Tibial artery (tissue), 4 donors: ENCODE measurements around the gene KIF23.

Experiments used
- DNase-seq, 2 donors: peaks; one replicate each; pipeline ENCODE4 v3.0.0-alpha.2; 2019
- H3K27ac ChIP-seq, 2 donors: fragments of 200-600 bp; sonication (generic) in 1 of 2; 1 replicate in 1 of 2; 2 replicates in 1 of 2; pipeline ENCODE4 v1.5.1; 2018 to 2019; ENCODE audit warnings: mild to moderate bottlenecking in 1 of 2
- H3K27me3 ChIP-seq, 2 donors: fragments of 200-600 bp; sonication (generic) in 1 of 2; one replicate each; pipeline versions ENCODE4 v1.5.1 to v1.6.0; 2016 to 2019
- H3K36me3 ChIP-seq, 3 donors: fragments of 200-600 bp; sonication (generic) in 2 of 3; one replicate each; pipeline ENCODE4 v1.5.1; 2016 to 2019; ENCODE audit warnings: mild to moderate bottlenecking in 2 of 3
- H3K4me1 ChIP-seq, 4 donors: fragments of 200-600 bp; sonication (generic) in 2 of 4; 1 replicate in 3 of 4; 2 replicates in 1 of 4; pipeline ENCODE4 v1.5.1; 2016 to 2019
- H3K4me3 ChIP-seq, 2 donors: fragments of 200-600 bp; sonication (generic) in 1 of 2; 1 replicate in 1 of 2; 2 replicates in 1 of 2; pipeline ENCODE4 v1.5.1; 2018 to 2019; ENCODE audit warnings: mild to moderate bottlenecking in 2 of 2
- H3K9me3 ChIP-seq, 3 donors: fragments of 200-600 bp; sonication (generic) in 1 of 3; one replicate each; pipeline ENCODE4 v1.5.1; 2016 to 2019
- intact Hi-C: fragments of 100-400 bp; cut with DNase I; formaldehyde crosslinking; loops from one replicate; pipeline ENCODE4 v1.15.0; 2023; ENCODE audit warnings: low total_unique reads
- TF ChIP-seq, protein P1 (sequence below), 2 experiments: fragments of 200-600 bp in 1 of 2; fragments of 450-650 bp in 1 of 2; IDR thresholded peaks; one replicate each; pipeline ENCODE4 v1.5.1; 2017 to 2019; ENCODE audit warnings: antibody characterized with exemption in 2 of 2, mild to moderate bottlenecking in 1 of 2, moderate library complexity in 1 of 2

Gene KIF23

DNA sequence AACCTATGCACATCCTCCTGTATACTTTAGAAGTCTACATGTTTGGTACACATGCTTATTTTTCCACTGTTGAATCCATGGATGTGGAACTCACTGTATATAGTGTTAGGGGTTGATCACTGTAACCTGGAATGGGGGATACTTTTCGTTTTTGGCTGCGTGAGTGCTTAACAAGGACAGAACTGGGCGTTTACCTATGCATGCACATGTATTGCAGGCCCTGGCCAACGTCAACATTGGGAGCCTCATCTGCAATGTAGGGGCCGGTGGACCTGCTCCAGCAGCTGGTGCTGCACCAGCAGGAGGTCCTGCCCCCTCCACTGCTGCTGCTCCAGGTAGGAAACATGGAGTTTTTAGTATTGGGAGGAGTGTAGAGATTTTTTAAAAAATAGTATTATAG lies 40.8 kb downstream of the KIF23 start:
- Histone ChIP-seq H3K27ac (peak overlapping the region in 1 of 2 donors; percentile 91), H3K4me3 (peak overlapping the region; percentile 85 to 86), H3K4me1 (peaks cover 0 to 44% (median 31%) of the 10 kb centered on the region in 4 donors), H3K27me3 (no peaks in the 10 kb centered on the region), H3K36me3 (peaks cover 25 to 33% (median 28%) of the 10 kb centered on the region in 3 donors), H3K9me3 (no peaks in the 10 kb centered on the region)
- DNase-seq = no peak
- TF ChIP-seq, protein P1, sequence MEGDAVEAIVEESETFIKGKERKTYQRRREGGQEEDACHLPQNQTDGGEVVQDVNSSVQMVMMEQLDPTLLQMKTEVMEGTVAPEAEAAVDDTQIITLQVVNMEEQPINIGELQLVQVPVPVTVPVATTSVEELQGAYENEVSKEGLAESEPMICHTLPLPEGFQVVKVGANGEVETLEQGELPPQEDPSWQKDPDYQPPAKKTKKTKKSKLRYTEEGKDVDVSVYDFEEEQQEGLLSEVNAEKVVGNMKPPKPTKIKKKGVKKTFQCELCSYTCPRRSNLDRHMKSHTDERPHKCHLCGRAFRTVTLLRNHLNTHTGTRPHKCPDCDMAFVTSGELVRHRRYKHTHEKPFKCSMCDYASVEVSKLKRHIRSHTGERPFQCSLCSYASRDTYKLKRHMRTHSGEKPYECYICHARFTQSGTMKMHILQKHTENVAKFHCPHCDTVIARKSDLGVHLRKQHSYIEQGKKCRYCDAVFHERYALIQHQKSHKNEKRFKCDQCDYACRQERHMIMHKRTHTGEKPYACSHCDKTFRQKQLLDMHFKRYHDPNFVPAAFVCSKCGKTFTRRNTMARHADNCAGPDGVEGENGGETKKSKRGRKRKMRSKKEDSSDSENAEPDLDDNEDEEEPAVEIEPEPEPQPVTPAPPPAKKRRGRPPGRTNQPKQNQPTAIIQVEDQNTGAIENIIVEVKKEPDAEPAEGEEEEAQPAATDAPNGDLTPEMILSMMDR (IDR thresholded peaks at IDR 0.05) = no peak
- intact Hi-C loops = no loop called here

DNA sequence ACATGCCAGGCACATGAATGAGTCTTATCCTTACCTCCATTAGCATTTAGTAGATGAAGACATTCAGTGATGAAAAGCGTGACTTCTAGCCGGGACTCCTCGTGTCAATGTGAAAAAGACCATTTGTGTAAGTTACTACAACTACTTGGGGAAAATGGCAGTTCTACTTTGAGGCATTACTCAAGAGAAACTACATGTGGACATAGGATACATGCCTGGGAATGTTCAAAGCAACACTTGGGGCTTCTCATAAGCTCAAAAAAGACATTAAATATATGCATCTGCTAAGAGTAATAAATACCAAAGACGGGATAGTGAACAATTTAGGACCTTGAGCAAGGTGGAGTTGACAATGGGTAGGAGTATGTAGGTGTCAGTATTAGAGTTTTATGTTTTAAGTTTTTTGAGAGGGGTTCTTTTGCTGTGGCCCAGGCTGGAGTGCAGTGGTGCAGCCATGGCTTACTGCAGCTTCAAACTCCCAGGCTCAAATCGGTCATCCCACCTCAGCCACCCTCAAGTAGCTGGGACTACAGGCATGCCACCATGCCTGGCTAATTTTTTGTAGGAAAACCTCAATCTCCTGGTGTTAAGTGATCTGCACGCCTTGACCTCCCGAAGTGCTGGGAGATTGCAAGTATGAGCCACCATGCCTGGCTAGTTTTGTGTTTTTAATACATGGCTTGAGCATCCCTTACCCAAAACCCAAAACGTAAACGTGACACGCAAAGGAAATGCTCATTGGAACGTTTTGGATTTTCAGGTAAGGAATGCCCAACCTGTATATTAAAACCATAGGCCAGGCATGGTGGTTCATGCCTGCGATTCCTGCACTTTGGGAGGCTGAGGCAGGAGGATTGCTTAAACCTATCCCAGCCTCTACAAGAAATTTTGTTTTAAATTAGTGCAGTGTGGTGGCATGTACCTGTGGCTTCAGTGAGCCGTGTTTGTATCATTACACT lies 42.3 kb downstream of the KIF23 start:
- Histone ChIP-seq H3K4me1 (peaks cover 0 to 50% (median 34%) of the 10 kb centered on the region in 4 donors), H3K27me3 (no peaks in the 10 kb centered on the region), H3K36me3 (peaks cover 25 to 33% (median 28%) of the 10 kb centered on the region in 3 donors), H3K4me3 (no peak overlapping the region), H3K9me3 (no peaks in the 10 kb centered on the region), H3K27ac (peak overlapping the region in 1 of 2 donors; percentile 11)
- TF ChIP-seq, protein P1 (IDR thresholded peaks at IDR 0.05) = no peak
- intact Hi-C loops = no loop called here
- DNase-seq = no peak

DNA sequence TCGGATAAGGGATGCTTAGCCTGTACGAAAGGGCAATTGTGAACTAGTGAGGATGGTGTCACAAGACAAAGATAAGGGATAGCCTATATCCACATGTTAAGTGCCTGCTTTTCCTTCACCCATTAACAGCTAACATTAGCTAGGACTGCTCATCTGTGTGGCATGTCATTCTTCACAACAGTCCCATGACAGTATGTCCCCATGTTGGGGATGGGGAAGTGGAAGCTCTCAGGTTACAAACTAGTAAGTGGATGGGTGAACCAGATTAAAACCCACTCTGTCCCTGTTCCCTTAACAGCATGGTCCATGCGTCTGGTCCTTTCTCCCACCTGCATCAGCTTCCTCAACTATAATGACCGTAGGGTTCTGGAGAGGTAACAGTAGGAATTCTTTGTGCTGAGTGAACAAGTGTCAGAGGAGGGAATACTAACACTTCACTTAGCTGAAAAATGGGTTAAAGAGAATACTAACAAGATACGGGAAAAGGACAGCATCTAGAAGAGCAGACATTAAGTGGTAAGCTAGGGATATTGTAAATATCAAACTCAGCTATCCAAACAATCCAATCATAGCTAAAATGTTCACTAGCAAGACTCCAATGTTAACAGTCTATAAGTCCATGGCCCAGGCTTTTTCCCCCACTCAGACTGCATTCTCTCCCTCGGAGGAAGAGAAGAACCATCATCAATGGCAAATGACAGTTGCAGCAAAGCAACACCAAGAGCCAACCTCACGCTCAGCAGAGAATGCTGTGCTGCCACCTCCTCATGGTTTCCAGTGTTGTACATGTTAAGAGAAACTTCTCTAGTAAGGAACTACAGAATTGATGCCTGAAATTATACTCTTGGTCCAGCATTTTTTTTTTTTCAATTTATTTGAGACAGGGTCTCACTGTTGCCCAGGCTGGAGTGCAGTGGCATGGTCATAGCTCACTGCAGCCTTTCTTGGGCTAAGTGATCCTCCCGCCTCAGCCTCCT lies 43.4 kb downstream of the KIF23 start:
- Histone ChIP-seq H3K27me3 (no peaks in the 10 kb centered on the region), H3K9me3 (no peaks in the 10 kb centered on the region), H3K4me1 (peaks cover 0 to 52% (median 36%) of the 10 kb centered on the region in 4 donors), H3K4me3 (no peak overlapping the region), H3K36me3 (peaks cover 25 to 33% (median 28%) of the 10 kb centered on the region in 3 donors), H3K27ac (peak overlapping the region in 1 of 2 donors; percentile 11)
- intact Hi-C loops = no loop called here
- DNase-seq = no peak
- TF ChIP-seq, protein P1 (IDR thresholded peaks at IDR 0.05) = no peak

DNA sequence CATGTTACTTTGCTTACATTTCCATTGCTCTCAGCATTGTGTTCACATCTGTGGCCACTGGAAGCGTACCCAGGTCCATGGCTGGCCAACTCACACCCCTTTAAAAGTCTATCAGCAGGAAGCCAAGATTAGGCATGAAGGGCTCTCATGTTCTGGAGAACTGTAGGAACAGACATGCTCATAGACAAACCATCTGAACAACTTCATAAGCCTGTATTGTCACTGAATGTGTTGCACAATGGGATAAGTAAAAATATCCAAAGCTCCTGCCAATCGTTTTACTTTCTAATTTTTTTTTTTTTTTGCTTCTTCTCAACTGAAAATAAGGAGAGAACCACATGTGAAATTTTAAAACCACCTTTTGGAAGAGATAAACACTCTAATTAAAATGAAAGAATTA lies 44.9 kb downstream of the KIF23 start:
- Histone ChIP-seq H3K4me1 (peaks cover 0 to 51% (median 37%) of the 10 kb centered on the region in 4 donors), H3K27ac (peak overlapping the region in 1 of 2 donors; percentile 23), H3K9me3 (no peaks in the 10 kb centered on the region), H3K27me3 (no peaks in the 10 kb centered on the region), H3K4me3 (no peak overlapping the region), H3K36me3 (peaks cover 25 to 33% (median 28%) of the 10 kb centered on the region in 3 donors)
- intact Hi-C loops = no loop called here
- TF ChIP-seq, protein P1 (IDR thresholded peaks at IDR 0.05) = no peak
- no peak for DNase-seq

DNA sequence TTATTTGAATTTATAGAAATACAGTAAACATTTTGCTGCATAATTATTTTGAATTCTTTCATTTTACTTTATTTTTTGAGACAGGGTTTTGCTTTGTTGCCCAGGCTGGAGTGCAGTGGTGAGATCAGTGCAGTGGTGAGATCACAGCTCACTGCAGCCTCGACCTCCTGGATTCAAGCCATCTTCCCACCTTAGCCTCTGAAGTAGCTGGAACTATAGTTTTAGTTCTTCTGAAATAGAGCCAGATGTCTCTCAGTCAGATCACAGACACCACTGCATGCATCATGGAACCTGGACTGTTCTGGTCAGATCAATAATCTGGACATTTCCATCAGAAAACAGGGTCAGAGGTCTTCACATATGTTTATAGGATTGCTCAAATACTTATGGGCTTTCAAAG lies 46.3 kb downstream of the KIF23 start:
- Histone ChIP-seq H3K27ac (no peak overlapping the region), H3K4me1 (peaks cover 0 to 37% (median 23%) of the 10 kb centered on the region in 4 donors), H3K36me3 (peaks cover 16 to 25% (median 18%) of the 10 kb centered on the region in 3 donors), H3K4me3 (no peak overlapping the region), H3K9me3 (no peaks in the 10 kb centered on the region), H3K27me3 (no peaks in the 10 kb centered on the region)
- no peak for DNase-seq
- TF ChIP-seq, protein P1 (IDR thresholded peaks at IDR 0.05) = no peak
- intact Hi-C loops = no loop called here
